SJSA1 (cell line): Measurements from ENCODE around the gene ZKSCAN3. TPM values are rescaled to one million over a fixed set of nuclear protein-coding genes. Genes with fewer than 3 reads are reported as not detected.

Source experiments
- DNase-seq, 2 experiments: peaks; one replicate each; pipeline ENCODE4 v3.0.0-alpha.2; 2015 to 2020; ENCODE audit warnings: low spot score in 2 of 2, low read depth in 1 of 2
- H3K27ac ChIP-seq: fragments of 250-450 bp; sonication (Bioruptor Pico); 2 replicates; pipeline ENCODE4 v1.5.1; 2020; ENCODE audit warnings: mild to moderate bottlenecking, moderate library complexity
- H3K27me3 ChIP-seq: fragments of 250-450 bp; sonication (Bioruptor Pico); replicated peaks from 2 replicates; pipeline ENCODE4 v1.5.1; 2020; ENCODE audit warnings: mild to moderate bottlenecking, moderate library complexity
- H3K36me3 ChIP-seq: fragments of 250-450 bp; sonication (Bioruptor Pico); 2 replicates; pipeline ENCODE4 v1.5.1; 2020; ENCODE audit warnings: mild to moderate bottlenecking
- H3K4me1 ChIP-seq: fragments of 250-450 bp; sonication (Bioruptor Pico); replicated peaks from 2 replicates; pipeline ENCODE4 v1.6.1; 2021; ENCODE audit warnings: mild to moderate bottlenecking
- H3K4me3 ChIP-seq: fragments of 250-450 bp; sonication (Bioruptor Pico); 2 replicates; pipeline ENCODE4 v1.5.1; 2020; ENCODE audit warnings: mild to moderate bottlenecking
- H3K9me3 ChIP-seq: fragments of 250-450 bp; sonication (Bioruptor Pico); replicated peaks from 2 replicates; pipeline ENCODE4 v1.5.1; 2020; ENCODE audit warnings: mild to moderate bottlenecking
- total RNA-seq: library from RNA; depleted of rRNA; stranded (reverse); fragments of >200 nt; shearing (Covaris generic); gene quantifications from 2 replicates; pipeline ENCODE4 v1.2.3, GENCODE V29; 2014

The ZKSCAN3 gene
- total RNA-seq, 1 experiment from 2014 or later, result 6.9 TPM

DNA sequence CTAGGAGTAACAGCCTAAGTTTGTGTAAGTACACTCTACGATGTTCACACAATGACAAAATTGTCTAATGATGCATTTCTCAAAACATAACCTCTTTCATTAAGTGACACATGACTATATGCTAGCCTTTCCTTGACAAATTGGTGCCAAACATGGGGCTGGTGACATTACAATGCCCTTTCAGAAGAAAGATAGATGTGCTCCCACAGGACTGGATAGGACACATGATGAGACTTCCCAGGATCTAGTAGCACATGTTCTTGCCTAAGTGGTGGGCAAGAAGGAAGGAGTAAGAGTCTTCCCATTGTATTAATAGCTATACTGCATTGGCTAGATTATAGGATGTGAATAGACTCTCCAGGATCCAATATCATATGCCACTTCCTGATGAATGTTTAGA, 21.5 kb downstream of the ZKSCAN3 start:
- H3K9me3 ChIP-seq, result no peaks in the 10 kb centered on the region; the same call in 1 of the 2 replicates
- no peak overlapping the region for H3K4me3 ChIP-seq
- H3K4me1 ChIP-seq, result no peaks in the 10 kb centered on the region
- H3K27ac ChIP-seq, result no peak overlapping the region
- H3K36me3 ChIP-seq, result peaks cover 11% of the 10 kb centered on the region
- DNase-seq, result no peak
- no peaks in the 10 kb centered on the region for H3K27me3 ChIP-seq

DNA sequence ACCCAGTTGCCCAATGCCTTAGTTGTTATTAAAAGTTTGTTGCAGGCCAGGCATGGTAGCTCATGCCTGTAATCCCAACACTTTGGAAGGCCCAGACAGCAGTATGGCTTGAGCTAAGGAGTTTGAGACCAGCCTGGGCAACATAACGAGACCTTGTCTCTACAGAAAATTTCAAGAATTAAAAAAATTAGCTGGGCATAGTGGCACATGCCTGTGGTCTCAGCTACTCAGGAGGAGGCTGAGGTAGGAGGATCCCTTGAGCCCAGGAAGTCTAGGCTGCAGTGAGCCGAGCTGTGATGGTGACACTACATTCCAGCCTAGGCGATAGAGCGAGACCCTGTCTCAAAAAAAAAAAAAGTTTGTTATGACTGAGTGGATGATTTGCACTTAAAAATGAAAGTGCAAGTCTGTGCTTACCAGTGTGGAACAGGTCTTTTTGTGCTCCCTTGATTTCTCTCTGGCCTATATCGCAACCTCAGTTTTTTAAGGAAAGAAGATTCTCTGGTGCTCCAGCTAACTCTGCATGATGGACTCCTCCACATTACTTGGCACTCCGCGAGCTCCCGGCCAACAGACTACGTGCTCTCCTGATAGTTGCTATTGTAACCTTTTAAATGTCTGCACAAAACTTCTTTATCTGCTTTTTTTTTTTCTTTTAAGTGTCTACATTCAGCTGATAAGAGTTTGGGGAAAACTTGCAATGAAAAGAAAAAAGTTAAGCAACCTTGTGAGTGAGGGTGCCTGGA, 22.1 kb downstream of the ZKSCAN3 start:
- Histone ChIP-seq H3K4me3 (no peak overlapping the region), H3K4me1 (no peaks in the 10 kb centered on the region), H3K9me3 (no peaks in the 10 kb centered on the region; the same call in 1 of the 2 replicates), H3K36me3 (peaks cover 8% of the 10 kb centered on the region; the same call in 1 of the 2 replicates), H3K27ac (no peak overlapping the region), H3K27me3 (no peaks in the 10 kb centered on the region)
- no peak for DNase-seq

DNA sequence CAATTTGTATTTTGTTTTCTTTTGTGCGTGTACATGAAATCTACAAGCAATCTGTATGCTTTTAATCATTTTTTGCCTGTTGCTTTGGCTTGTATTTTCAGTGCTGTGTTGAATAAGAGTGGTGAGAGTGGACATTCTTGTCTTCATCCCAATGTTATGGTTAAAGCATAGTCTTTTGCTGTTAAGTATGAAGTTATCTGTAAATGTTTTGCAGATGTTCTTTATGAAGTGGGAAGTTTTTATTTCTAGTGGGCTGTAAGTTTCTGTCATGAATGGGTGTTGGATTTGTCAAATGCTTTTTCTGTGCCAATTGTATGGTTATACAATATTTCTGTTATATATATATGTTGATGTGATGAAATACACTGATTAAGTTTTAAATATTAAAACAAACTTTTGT, 24.2 kb downstream of the ZKSCAN3 start:
- H3K4me3 ChIP-seq, result no peak overlapping the region
- H3K27me3 ChIP-seq, result no peaks in the 10 kb centered on the region
- peaks cover 22% of the 10 kb centered on the region for H3K36me3 ChIP-seq
- H3K27ac ChIP-seq, result no peak overlapping the region
- no peaks in the 10 kb centered on the region for H3K4me1 ChIP-seq
- H3K9me3 ChIP-seq, result peaks cover 2% of the 10 kb centered on the region; the same call in 1 of the 2 replicates
- DNase-seq, result no peak

DNA sequence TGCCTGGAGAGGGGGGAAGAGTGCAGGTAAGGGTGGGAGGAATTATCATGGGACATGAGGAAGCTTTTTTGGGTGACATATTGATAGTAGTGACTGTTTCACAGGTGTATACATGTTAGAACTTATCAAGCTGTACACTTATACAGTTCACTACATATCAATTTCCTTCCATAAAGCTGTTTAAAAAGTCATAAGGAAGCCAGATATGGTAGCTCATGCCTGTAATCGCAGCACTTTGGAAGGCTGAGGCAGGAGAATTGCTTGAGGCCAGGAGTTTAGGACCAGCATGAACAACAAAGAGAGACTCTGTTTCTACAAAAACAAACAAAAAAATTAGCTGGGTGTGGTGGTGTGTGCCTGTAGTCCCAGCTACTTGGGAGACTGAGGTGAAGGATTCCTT, 28.1 kb downstream of the ZKSCAN3 start:
- H3K27ac ChIP-seq, result no peak overlapping the region
- no peaks in the 10 kb centered on the region for H3K4me1 ChIP-seq
- no peak for DNase-seq
- H3K36me3 ChIP-seq, result peaks cover 61% of the 10 kb centered on the region
- H3K9me3 ChIP-seq, result peaks cover 2% of the 10 kb centered on the region
- H3K4me3 ChIP-seq, result no peak overlapping the region
- H3K27me3 ChIP-seq, result no peaks in the 10 kb centered on the region

DNA sequence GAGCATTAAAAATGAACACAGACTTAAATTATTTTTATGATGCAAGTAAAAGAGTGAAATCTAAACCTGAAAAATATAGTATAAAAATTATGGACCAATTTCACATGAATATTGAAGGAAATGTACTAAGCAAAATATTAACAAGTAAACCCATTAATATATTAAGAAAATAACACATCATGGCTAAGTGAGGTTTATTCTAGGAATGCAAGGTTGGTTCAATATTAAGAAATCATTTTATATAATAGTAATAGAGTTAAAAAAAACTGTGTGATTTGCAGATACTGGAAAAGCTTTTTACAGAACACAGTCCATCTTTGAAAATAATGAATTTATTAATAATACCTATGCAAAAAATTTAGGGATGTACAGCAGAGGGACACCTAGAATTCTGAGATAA, 28.9 kb downstream of the ZKSCAN3 start:
- Histone ChIP-seq H3K27ac (no peak overlapping the region), H3K36me3 (peaks cover 69% of the 10 kb centered on the region), H3K4me3 (no peak overlapping the region)

DNA sequence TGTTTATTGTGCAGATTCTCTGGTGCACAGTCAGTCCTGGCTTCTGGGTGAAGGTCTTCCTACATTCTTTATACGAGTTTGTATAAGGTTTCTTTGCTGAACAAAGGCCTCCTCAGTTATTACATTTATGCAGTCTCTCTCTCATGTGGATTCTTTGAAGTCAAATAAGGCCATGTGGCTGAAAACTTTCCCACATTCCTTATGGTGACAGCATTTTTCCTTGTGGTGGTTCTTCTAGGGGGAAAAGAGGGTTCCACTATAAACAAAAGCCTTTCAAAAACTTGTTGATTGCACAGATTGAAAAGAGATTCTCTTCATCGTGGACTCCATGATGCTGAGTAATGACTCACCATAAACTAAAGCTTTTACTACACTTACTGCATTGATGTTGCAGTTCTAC, 30.6 kb downstream of the ZKSCAN3 start:
- peak overlapping the region; percentile 30 for H3K27ac ChIP-seq
- peaks cover 2% of the 10 kb centered on the region; the same call in 1 of the 2 replicates for H3K9me3 ChIP-seq
- no peak overlapping the region for H3K4me3 ChIP-seq
- DNase-seq, result peak in 1 of 2 experiments; percentile 76
- H3K27me3 ChIP-seq, result no peaks in the 10 kb centered on the region
- no peaks in the 10 kb centered on the region for H3K4me1 ChIP-seq
- peaks cover 85% of the 10 kb centered on the region for H3K36me3 ChIP-seq

More for the DNA sequence above, 28.9 kb downstream of the ZKSCAN3 start:
- Histone ChIP-seq H3K4me1 (no peaks in the 10 kb centered on the region), H3K27me3 (no peaks in the 10 kb centered on the region), H3K9me3 (peaks cover 2% of the 10 kb centered on the region; the same call in 1 of the 2 replicates)
- DNase-seq, result no peak

DNA sequence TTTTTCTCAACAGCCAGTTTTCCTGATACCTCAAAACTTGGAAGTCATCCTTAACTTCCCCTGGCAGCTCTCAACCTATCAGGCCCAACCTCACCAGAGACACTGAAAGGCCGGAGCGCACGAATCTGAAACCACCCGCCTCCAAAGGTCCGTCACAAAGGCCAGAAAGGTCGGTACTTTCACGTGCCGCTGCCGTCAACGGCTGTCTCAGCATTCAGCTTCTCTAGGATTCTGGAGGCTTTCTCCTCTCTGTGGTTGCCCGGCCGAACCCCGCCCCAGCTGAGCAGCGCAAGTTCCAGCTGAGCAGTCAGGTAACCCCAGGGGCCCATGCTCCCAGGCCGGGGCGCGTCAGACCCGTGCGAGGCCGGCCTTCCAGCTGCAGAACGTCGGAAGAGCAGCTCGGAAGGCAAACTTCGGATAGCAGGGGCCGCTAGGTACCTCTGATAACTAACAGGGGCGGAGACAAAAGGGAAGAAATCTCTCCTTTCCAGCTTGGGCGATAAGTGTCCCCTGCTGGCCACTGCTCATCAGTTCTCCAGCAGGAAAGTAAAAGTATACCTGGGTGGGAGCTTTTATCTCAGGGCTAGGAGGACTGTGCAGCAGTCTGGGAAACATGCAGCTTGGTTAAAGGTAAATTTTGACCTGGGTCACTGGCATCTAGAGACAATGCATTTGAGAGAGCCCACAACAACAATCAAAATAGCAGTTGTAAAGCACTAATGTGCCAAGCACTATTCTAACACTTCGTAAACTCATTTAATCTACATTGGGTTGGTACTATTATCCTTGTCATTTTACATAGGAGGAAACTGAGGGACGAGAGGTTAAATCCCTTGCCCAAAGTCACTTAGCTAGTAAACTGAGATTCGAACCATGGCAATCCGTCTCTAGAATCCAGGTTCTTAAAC, 33.7 kb downstream of the ZKSCAN3 start:
- peaks cover 2% of the 10 kb centered on the region; the same call in 1 of the 2 replicates for H3K9me3 ChIP-seq
- no peak overlapping the region for H3K27ac ChIP-seq
- no peak for DNase-seq
- H3K4me3 ChIP-seq, result no peak overlapping the region
- H3K27me3 ChIP-seq, result no peaks in the 10 kb centered on the region
- no peaks in the 10 kb centered on the region for H3K4me1 ChIP-seq
- peaks cover 99% of the 10 kb centered on the region for H3K36me3 ChIP-seq

DNA sequence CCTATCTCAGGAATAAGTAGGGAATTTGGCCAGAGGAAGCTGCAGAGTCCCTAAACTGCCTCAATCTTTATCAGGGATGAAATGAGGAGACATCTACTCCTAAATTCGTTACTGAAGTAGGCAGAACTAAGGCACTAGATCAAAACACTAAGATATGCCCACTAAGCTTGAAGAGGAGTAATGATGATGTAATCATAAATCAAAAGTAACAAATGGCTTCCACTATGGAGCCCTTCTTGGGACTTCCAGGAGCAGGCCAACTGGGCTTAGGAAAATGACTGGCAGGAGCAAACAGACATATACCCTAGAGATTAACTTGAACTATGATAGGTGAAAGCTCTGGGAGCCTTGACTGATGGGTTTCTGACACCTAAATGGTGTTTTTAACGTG, 34.4 kb downstream of the ZKSCAN3 start:
- H3K4me1 ChIP-seq, result no peaks in the 10 kb centered on the region
- H3K27ac ChIP-seq, result no peak overlapping the region

DNA sequence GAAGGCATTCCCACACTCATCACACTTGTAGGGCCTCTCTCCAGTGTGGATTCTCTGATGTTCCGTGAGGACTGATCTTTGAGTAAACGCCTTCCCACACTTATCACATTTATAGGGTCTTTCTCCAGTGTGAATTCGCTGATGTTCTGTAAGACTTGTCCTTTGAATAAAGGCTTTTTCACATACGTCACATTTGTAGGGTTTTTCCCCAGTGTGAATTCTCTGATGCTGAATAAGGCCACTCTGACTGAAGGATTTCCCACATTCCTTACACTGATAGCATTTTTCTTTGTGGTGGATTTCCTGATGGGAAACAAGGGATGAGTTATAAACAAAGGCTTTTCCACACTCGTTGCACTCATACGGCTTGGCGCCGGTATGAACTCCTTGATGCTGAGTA, 40.9 kb downstream of the ZKSCAN3 start:
- Histone ChIP-seq H3K4me1 (no peaks in the 10 kb centered on the region), H3K27ac (no peak overlapping the region), H3K9me3 (no peaks in the 10 kb centered on the region), H3K4me3 (no peak overlapping the region), H3K36me3 (peaks cover 89% of the 10 kb centered on the region), H3K27me3 (no peaks in the 10 kb centered on the region)
- no peak for DNase-seq

More for the DNA sequence above, 34.4 kb downstream of the ZKSCAN3 start:
- Histone ChIP-seq H3K36me3 (peaks cover 99% of the 10 kb centered on the region), H3K4me3 (no peak overlapping the region), H3K27me3 (no peaks in the 10 kb centered on the region), H3K9me3 (no peaks in the 10 kb centered on the region; the same call in 1 of the 2 replicates)
- DNase-seq, result no peak

DNA sequence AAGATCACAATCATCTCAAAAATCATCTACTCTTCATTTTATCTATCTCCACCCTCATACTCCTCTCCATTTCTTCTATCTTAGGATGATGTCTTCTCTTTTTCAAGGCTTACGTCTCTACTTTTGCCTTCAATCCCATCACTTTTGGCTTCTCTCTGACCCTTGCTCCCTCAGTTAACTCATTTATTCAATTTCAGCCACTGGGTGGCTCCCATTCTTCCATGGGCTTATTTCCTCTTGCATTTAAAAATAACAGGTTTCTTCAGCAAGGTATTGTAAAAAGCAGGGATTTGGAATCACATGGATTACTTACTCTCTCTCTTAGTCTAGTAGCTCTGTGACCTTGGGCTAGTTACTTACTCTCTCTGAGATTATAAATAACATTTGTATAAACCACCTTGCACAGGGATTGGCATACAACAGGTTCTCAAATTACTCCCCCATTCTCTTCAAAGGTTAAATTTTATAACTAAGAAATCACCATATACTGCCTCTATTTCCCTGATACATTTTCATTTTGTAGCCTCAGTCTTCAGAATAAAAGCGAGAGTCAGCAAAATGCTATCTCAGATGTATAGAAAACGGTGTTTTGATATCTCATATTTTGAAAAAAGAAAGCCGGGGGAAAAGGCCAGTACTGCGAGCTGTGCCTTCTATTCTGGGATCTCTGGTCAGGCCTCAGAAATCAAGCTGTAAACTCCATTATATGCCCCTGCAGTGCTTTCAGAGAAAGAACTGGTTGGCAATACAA, 44.3 kb downstream of the ZKSCAN3 start:
- Histone ChIP-seq H3K27ac (no peak overlapping the region), H3K9me3 (no peaks in the 10 kb centered on the region), H3K4me1 (peaks cover 21% of the 10 kb centered on the region), H3K4me3 (no peak overlapping the region), H3K36me3 (peaks cover 81% of the 10 kb centered on the region), H3K27me3 (no peaks in the 10 kb centered on the region)
- DNase-seq, result no peak

DNA sequence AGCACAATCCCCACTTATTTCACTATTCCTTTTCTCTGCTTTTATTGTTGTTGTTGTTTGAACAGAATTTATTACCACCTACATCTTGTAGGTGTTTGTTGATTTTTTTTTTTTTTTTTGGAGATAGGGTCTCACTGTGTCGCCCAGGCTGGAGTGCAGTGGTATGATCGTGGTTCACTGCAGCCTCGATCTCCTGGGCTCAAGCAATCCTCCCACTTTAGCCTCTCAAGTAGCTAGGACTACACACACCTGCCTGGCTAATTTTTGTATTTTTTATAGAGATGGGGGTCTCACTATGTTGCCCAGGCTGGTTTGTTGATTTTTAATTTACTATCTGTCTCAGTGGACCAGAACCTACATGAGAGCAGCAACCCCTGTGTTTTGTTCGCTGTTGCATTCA, 46.2 kb downstream of the ZKSCAN3 start:
- Histone ChIP-seq H3K27ac (no peak overlapping the region), H3K9me3 (no peaks in the 10 kb centered on the region), H3K36me3 (peaks cover 63% of the 10 kb centered on the region), H3K4me3 (no peak overlapping the region), H3K27me3 (no peaks in the 10 kb centered on the region), H3K4me1 (peaks cover 21% of the 10 kb centered on the region)
- DNase-seq, result no peak

DNA sequence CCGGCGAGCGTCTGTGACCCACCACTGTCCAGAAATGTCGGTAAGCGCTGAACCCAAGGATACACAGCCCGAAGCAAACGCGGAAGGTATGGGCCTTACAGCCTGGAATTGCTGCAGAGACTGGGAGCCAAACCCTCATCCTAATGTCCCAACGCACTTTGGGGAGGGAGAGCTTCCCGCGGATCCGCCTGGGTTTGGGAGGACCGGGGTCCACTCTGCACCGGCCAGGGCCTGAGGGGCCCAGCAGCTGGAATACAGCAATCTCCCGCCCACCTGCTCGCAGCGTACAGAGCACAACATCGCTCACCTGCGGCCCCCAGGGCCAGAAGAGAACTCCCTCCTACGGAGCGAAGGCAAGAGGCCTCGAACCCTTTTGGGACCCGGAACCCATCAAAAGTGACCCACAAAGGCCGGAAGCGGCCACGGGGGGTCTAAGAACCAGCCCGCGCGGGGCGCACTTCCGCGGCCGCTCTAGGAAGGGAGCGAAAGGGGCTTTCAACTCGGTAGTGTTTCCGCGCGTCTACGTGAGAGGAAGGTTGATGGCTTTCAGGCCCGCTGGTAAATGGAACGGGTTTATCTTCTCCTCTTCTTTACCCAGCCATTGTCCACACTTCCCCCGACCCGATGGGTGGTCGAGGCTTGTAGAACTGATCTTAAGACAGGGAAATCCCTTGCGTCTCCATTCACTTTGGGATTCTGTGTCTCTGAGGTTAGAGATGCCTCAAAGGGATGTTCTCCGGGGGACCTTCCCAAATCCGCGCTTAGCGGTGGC, 49.8 kb downstream of the ZKSCAN3 start, which contains the start of gene ZSCAN12:
Gene ZSCAN12, minus strand, starts transcription at position 398 of the 772 bp plus-strand sequence. CDS start 1,342 bp downstream, outside the sequence.
- Histone ChIP-seq H3K4me3 (peak within 1 kb of the TSS; percentile 59), H3K36me3 (peaks cover 37% of the 10 kb centered on the region), H3K9me3 (no peaks in the 10 kb centered on the region), H3K27me3 (no peaks in the 10 kb centered on the region), H3K27ac (peak within 1 kb of the TSS; percentile 36), H3K4me1 (peaks cover 21% of the 10 kb centered on the region)
- DNase-seq, result peak; percentile 89 to 91

DNA sequence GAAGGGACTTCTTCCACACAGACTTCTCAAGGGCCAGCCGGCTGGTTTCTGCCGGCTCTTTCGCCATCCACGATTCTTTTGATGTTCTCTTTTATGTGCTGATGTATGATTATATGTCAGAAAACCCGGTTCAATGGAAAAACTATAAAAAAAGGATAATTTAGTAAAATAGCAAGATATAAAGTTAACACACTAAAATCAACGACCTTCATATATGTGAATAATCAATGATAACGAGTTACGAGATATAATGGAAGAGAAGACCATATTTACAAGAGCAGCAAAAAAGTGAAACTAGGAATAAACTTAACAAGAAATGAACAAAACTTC, 50.3 kb downstream of the ZKSCAN3 start:
- no peak for DNase-seq

More for the DNA sequence above, 50.3 kb downstream of the ZKSCAN3 start:
- H3K27me3 ChIP-seq, result no peaks in the 10 kb centered on the region
- peaks cover 32% of the 10 kb centered on the region for H3K36me3 ChIP-seq
- H3K4me3 ChIP-seq, result peak overlapping the region; percentile 59
- H3K27ac ChIP-seq, result peak overlapping the region; percentile 30
- no peaks in the 10 kb centered on the region for H3K9me3 ChIP-seq
- peaks cover 21% of the 10 kb centered on the region for H3K4me1 ChIP-seq
